AG04450 (cell line): Measurements from ENCODE around the gene ITPK1. TPM values are rescaled to one million over a fixed set of nuclear protein-coding genes. Genes with fewer than 3 reads are reported as not detected.

Source experiments
- CTCF ChIA-PET: fragments of 300-600, 350-600 bp; formaldehyde crosslinking; extraction: SDS; loops from one replicate; lab custom pipeline; 2022; ENCODE audit warnings: antibody characterized with exemption, inconsistent platforms; lab: Charles Lee
- POLR2A ChIA-PET: fragments of 350-600 bp; formaldehyde crosslinking; extraction: SDS; loops from one replicate; lab custom pipeline; 2021; ENCODE audit warnings: antibody characterized with exemption, inconsistent platforms; lab: Yijun Ruan, JAX
- DNase-seq: peaks from one replicate; pipeline ENCODE4 v3.0.0-alpha.2; 2011; ENCODE audit warnings: low read depth, low spot score
- H3K27ac ChIP-seq: one replicate; pipeline ENCODE4 v1.5.1; 2012; ENCODE audit warnings: low read depth, low read length, control low read depth
- H3K27me3 ChIP-seq: one replicate; pipeline ENCODE4 v1.6.0; 2012; ENCODE audit warnings: low read length; ENCODE audit not compliant: control insufficient read depth, insufficient read depth
- H3K4me3 ChIP-seq: 2 replicates; pipeline ENCODE4 v1.5.1; 2011; ENCODE audit warnings: mild to moderate bottlenecking, low read depth, low read length, control low read depth
- H3K9me3 ChIP-seq: 2 replicates; pipeline ENCODE4 v1.5.1; 2012; ENCODE audit warnings: low read length; ENCODE audit not compliant: control insufficient read depth, insufficient read depth
- CTCF ChIP-seq: IDR thresholded peaks from 2 replicates; pipeline ENCODE4 v1.5.1; 2011; ENCODE audit warnings: low read depth, low read length, control low read depth, inconsistent platforms
- polyA plus RNA-seq: library from polyadenylated mRNA; depleted of rRNA; stranded (reverse); fragments of >200 nt; gene quantifications from 2 replicates; pipeline ENCODE4 v1.2.3, GENCODE V29; 2011

ITPK1 gene
- polyA plus RNA-seq, 1 experiment = 13.6 TPM

GRCh38 chr14:92945959-92946846 is 169.5 kb downstream of the ITPK1 start:
- POLR2A ChIA-PET = no interaction called here
- no peak overlapping the region for H3K4me3 ChIP-seq
- H3K27me3 ChIP-seq = no peaks in the 10 kb centered on the region
- no peak overlapping the region for H3K27ac ChIP-seq
- H3K9me3 ChIP-seq = no peaks in the 10 kb centered on the region; the same call in 1 of the 2 replicates
- no peak for TF ChIP-seq CTCF
- no peak for DNase-seq
- CTCF ChIA-PET = interaction anchor here (0.5 to 1.0 kb wide), 3 partner anchors 66 to 261 kb away, joined by 3 to 4 read pairs (median 3); partner anchors contain the start of gene UBR7

GRCh38 chr14:92945544-92945943 is 170.2 kb downstream of the ITPK1 start:
- DNase-seq = no peak
- CTCF ChIA-PET = interaction anchor here (1.0 kb wide), 1 partner anchor 65 kb away, joined by 3 read pairs; no protein-coding TSS in a partner anchor
- no peak overlapping the region for H3K27ac ChIP-seq
- H3K4me3 ChIP-seq = no peak overlapping the region
- no peaks in the 10 kb centered on the region; the same call in 1 of the 2 replicates for H3K9me3 ChIP-seq
- POLR2A ChIA-PET = no interaction called here
- H3K27me3 ChIP-seq = no peaks in the 10 kb centered on the region
- TF ChIP-seq CTCF = no peak

- Histone ChIP-seq H3K27me3 (no peaks in the 10 kb centered on the region), H3K27ac (no peak overlapping the region), H3K9me3 (no peaks in the 10 kb centered on the region; the same call in 1 of the 2 replicates), H3K4me3 (no peak overlapping the region)
- no peak for DNase-seq
- POLR2A ChIA-PET = no interaction called here
- no peak for TF ChIP-seq CTCF
- CTCF ChIA-PET = no interaction called here
Observed at GRCh38 chr14:92944976-92945375, 170.7 kb downstream of the ITPK1 start.

- Histone ChIP-seq H3K27me3 (no peaks in the 10 kb centered on the region), H3K9me3 (no peaks in the 10 kb centered on the region; the same call in 1 of the 2 replicates), H3K27ac (no peak overlapping the region), H3K4me3 (no peak overlapping the region)
- POLR2A ChIA-PET = no interaction called here
- TF ChIP-seq CTCF = no peak
- DNase-seq = no peak
- CTCF ChIA-PET = interaction anchor here (0.8 kb wide), 1 partner anchor 216 kb away, joined by 11 read pairs; no protein-coding TSS in a partner anchor
Observed at GRCh38 chr14:92943855-92944570, 171.7 kb downstream of the ITPK1 start.
